HS-5 (cell line): ENCODE data around the gene LDLRAD2.
"Not testable (repeated sequence)": the region's sequence is repeated elsewhere in the genome, so short reads cannot be mapped to it uniquely, and the experiment has no call there.

ENCODE experiments used
- DNase-seq: peaks from one replicate; pipeline ENCODE4 v3.0.0-alpha.2; 2012; ENCODE audit warnings: low read depth

The LDLRAD2 gene

DNA sequence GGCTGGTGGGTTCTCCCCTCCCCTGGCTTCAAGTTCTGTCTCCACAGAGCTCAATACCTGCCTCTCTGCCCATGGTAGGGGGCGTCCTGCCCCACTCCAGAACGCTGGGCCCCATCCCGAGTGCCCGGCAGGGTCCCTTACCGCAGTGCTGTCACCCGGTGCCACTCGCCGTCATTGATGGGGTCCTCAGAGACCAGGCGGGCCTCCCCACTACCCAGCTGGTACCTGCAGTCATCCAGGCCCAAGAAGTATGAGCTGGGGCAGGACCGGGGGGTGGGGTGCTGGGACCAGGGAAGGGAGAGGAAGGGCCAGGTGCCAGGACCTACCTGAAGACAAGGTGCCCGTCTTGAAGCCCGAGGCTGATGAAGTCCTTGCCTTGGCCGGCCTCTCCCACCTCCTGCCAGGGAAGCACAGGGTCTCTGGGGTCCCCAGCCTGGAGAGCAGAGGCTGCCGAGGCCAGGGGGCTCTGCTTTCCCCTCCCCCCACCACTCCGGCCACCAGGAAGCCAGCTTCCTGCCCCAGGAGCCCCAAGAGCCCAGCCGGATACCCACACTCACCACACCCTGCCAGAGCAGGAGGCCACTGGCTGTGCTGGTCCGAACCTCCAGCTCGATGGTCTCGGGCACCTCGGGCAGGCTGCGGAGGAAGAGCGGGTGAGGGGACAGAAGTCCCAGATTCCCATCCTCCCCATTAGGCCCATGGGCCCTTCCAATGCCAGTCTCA, 12.1 kb downstream of the LDLRAD2 start:
- no peak for DNase-seq

DNA sequence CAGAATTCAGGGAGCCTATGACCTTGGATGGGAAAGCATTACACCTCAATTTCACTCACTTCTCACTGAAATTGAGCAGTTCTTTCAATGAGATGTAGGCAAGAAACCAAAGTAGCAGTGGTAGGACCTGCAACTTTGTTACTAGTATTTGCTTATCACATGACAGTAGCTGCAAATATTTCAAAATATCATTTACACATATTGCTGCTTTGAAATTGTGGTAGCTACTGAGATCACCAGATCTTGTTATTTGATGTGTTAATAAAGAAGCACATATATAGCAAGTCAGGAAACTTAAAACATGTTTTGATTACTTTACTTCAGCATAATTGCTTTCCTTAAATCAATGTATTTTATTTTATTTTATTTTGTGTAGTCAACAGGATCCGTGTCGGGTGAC, 12.9 kb downstream of the LDLRAD2 start:
- DNase-seq, result no peak

DNA sequence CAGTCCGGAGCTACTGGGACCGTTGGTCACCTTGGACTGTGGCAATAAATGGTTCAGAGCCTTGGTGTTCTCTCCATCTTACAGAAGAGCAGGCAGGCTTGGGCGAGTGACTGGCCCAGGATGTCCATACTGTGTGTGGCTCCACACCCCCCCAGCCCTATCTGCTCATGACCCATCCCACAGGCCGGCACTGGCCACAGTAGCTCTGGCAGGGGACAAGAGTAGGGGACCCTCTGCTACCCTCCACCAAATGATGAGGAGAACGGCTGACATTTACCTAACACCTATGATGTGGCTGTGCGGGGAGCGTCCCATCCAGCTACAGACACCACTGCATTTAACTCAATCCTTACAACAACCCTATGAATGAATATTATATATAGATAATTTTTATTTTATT, 13.3 kb downstream of the LDLRAD2 start:
- DNase-seq, result no peak

DNA sequence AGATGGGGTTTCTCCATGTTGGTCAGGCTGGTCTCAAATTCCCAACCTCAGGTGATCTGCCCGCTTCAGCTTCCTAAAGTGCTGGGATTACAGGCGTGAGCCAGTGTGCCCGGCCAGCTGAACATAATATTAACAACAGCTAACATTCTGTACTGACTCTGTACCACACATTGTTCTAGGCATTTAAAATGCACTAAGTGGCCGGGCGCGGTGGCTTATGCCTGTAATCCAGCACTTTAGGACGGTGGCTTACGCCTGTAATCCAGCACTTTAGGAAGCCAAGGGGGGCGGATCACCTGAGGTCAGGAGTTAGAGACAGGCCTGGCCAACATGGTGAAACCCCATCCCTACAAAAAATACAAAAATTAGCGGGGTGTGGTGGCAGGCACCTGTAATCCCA, 14.6 kb downstream of the LDLRAD2 start:
- not testable (repeated sequence) for DNase-seq

GRCh38 chr1:21827141-21827679, 15.1 kb downstream of the LDLRAD2 start:
- DNase-seq, result no peak

GRCh38 chr1:21828075-21828474, 16.0 kb downstream of the LDLRAD2 start:
- no peak for DNase-seq

DNA sequence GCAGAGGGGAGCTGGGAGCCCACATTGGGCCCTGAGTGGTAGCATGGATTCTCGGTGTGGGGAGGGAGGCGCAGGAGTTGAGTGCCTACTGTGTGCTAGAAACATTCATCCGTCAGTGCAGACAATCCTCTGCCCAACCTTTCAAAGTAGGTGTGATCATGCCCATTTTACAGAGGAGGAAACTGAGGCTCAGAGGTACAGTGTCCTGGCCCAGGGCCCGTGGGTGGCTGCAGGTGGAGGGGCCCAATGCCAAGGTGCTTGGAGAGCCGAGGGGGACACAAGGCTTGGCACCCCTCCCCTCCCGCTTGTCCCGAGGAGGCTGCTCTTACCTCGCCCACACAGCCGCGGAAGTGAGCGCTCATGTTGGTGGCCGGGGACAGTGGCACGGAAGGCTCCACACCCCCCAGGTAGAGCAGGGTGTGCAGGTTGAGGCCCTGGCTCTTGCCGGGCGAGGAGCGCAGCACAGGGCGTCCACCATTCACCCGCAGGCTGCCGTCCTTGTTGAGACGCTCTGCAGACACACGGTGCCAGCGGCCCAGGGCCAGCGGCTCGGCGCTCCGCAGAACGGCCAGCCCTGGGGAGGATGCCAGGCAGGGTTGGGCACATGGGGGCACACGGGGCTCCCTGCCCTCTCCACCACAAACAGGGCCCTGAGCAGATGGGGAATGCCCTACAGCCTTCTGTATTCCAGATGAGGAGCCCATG, 16.6 kb downstream of the LDLRAD2 start:
- no peak for DNase-seq

GRCh38 chr1:21829294-21829693, 17.2 kb downstream of the LDLRAD2 start:
- no peak for DNase-seq

- no peak for DNase-seq
These were observed 18.9 kb downstream of the LDLRAD2 start for GRCh38 chr1:21830792-21831453.

DNA sequence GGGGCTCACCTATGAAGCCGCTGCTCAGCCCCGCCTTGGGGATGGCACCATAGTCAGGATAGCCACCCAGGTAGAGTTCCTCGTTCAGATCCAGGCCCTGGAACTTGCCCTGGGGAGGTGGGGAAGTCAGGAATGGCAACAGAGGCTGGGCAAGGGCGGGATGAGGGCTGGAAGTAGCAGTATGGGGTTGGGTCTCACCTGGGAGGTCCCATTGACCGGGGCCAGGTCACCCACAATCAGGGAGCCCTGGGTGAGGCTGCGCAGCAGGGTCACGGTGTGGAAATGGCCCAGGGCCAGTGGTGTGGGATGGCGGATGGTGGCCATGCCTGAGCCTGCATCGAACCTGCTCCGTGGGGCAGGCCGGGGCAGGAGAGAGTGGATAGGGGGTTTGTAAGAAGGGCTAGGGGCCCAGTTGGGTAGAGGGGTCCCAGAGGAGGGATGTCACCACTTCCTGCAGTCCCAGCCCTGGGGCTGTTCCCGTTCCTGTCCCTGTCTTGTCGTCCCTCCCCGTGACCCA, 19.4 kb downstream of the LDLRAD2 start:
- DNase-seq, result no peak

DNA sequence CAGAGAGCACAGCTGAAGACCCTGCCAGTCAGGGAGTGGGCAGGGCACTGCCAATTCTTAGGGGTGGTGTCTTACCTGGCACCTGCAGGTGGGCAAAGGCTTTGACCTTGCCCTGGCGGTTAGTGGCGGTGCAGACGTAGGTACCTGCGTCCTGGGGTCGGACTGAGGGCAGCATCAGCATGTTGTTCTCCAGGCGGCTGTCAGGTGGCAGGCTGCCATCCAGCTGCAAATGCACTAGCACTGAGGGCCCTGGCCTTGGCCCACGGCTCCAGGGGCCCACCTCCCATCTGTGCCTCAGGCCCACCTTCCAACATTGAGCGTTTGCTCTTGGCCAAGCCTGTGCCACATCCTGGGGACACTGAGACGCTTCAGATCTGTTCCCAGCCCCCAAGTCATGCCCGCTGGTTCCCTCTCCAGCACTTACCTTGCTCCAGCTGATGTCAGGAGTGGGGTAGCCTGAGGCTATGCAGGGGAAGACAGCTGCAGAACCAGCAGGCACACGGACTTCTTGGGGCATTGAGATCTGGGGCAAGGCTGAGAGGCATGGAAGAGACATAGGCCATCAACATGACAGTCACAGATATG, 21.4 kb downstream of the LDLRAD2 start:
- no peak for DNase-seq

GRCh38 chr1:21834094-21834493, 22.0 kb downstream of the LDLRAD2 start:
- DNase-seq, result no peak

DNA sequence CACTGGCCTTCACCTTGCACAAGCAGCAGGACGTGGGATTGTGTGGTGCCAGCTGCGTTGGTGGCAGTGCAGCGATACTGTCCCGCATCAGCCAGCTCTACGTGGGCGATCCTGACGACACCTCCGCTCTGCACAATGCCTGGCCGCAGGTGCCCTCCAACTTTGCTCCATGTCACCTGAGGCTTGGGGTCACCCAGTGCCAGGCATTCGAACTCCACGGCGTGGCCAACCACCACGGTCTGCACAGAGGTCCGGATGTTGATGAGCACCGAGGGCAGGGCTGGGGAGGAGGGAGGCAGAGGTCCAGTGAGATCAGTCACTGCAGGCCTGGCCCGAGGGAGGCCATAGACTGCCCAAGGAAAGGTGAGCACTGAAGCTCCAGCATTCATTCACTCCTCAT, 22.6 kb downstream of the LDLRAD2 start:
- no peak for DNase-seq

DNA sequence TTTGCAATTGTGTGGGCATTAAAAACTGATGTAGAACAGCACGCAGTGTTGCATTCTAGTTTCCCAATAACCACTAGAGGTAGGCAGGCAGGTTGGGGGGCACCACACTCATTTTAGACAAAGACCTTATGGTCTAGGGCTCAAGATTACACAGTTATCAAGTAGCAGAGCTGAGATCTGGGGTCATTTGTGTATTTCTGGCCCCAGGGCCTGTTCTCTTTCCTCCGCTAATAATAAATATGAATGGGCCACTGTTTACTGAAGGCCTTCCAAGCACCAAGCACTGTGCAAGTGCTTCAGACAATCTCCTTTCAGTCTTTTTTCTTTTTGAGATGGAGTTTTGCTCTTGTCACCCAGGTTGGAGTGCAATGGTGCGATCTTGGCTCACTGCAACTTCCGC, 23.9 kb downstream of the LDLRAD2 start:
- no peak for DNase-seq

DNA sequence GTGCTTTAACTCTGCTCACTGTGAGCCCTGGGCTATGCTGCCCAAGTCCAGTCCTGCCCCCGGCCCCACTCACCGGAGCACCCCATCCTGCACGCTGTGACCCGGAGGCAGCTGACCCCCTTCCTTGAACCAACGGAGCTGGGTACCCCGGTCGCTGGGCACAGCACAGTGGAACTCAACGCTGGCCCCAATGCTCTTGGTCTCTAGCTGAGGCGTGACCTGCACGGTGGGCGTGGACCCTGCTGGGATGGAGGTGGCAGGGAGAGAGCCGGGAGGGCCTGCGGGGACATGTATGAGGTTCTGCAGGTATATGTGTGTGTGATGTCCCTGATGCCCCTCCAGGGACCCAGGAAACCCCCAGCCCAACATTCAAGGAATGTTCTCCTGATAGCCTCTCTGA, 24.7 kb downstream of the LDLRAD2 start:
- no peak for DNase-seq

GRCh38 chr1:21837476-21837875, 25.4 kb downstream of the LDLRAD2 start:
- DNase-seq, result no peak

GRCh38 chr1:21838359-21839157, 26.5 kb downstream of the LDLRAD2 start:
- DNase-seq, result no peak

DNA sequence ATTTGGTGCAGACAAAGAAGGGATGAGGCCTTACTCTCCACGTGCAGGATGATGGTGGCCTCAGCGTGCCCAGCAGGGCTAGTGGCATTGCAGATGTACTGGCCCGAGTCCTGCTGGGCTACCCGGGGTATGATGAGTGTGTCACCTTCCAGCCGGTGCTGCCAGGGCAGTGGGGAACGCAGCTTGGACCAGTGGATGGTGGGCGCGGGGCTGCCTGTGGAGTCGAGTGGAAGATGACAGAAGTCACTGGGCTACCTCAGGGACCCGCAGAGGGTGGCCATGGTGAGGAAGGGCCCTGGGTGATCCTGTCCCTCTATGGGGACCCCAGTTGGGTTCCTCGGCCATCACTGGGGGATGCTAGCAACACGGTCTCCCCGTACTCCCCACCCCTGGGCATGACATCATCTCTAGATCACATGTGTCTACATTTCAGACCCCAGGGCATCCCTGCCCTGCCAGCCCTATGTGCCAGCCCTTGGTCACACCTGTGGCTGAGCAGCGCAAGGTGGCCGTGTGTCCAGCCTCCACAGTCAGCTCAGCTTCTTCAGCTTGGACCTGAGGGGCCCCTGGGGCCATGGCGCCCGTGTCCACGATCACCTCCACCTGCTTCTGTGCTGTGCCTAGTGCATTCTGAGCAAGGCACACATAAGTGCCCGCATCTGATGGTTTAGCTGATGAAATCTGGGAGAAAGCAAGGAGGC, 27.4 kb downstream of the LDLRAD2 start:
- DNase-seq, result no peak

GRCh38 chr1:21840981-21841380, 28.9 kb downstream of the LDLRAD2 start:
- DNase-seq, result no peak

DNA sequence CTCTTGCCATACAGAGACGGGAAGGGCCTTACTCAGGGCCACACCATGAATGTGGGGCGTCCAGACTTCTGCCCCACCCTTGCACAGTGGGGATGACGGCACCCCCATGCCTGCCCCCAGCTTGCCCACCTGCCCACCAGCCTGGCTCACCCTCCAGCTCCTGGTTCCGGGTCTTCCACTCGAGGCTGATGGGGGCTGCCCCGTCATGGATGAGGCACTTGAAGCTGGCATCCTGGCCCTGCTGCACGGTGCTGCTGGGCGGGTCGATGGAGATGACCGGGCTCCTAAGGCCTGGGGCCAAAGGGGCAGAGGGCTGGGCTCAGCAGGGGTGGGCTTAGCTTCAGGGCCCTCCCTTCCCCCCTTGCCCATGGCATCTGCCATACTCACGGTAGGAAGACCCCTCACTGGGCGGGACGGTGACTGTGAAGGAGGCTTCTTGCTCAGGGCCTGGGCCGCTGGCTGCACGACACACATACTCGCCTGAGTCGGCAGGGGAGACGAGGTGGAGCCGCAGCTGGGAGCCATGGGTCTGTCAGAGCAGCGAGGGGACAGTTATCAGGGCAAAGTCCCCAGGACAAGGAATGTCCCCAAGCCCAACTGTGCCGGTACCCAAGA, 29.9 kb downstream of the LDLRAD2 start:
- no peak for DNase-seq
